Right lobe of liver (tissue), 4 donors: ENCODE data around the gene SH3RF1.

ENCODE experiments used
- POLR2A ChIP-seq: fragments of 450-650 bp; IDR thresholded peaks from one replicate; pipeline ENCODE4 v1.6.1; 2017; ENCODE audit warnings: antibody characterized with exemption, mild to moderate bottlenecking
- TF ChIP-seq, protein P1 (sequence below), 4 donors: fragments of 200-600 bp in 3 of 4; fragments of 450-650 bp in 1 of 4; IDR thresholded peaks; one replicate each; pipeline versions ENCODE4 v1.5.1 to v1.8.0; 2016 to 2022; ENCODE audit warnings: antibody characterized with exemption in 4 of 4, mild to moderate bottlenecking in 2 of 4
- donor health status: DM: no; HTN: no; CAD: no.
- donor health status: DM: no; HTN: no; CAD: no.
- donor health status: DM: no; HTN: yes; CAD: no.

DNA sequence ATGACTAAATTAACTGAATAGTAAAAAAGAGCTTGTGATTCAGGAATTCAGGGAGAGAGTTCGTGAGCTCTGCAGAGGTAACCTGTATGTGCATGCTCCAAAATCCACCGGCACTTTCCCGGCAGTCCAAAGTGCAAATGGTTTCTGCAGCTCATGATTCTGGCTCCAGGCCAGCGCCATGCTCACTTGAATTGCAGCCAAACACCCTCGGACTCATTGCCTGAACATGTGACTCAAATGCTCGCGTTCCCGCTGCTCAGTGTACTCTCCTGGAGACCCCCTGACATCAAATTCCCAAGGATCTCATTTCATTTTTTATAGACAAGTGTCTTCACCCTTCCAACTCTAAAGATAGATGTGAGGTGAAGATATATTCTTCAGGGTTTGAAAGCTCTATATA is 44.1 kb upstream of the SH3RF1 start:
- TF ChIP-seq POLR2A: no peak
- TF ChIP-seq, protein P1, sequence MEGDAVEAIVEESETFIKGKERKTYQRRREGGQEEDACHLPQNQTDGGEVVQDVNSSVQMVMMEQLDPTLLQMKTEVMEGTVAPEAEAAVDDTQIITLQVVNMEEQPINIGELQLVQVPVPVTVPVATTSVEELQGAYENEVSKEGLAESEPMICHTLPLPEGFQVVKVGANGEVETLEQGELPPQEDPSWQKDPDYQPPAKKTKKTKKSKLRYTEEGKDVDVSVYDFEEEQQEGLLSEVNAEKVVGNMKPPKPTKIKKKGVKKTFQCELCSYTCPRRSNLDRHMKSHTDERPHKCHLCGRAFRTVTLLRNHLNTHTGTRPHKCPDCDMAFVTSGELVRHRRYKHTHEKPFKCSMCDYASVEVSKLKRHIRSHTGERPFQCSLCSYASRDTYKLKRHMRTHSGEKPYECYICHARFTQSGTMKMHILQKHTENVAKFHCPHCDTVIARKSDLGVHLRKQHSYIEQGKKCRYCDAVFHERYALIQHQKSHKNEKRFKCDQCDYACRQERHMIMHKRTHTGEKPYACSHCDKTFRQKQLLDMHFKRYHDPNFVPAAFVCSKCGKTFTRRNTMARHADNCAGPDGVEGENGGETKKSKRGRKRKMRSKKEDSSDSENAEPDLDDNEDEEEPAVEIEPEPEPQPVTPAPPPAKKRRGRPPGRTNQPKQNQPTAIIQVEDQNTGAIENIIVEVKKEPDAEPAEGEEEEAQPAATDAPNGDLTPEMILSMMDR (IDR thresholded peaks at IDR 0.05): no peak
